HG03060 (cell line): ENCODE results near the gene PSME1.

Experiments used
- ATAC-seq: cut with Tn5 transposase; IDR thresholded peaks from one replicate; pipeline ENCODE4 v1.9.1; 2021; ENCODE audit warnings: low read depth, moderate number of reproducible peaks; ENCODE audit not compliant: unreplicated experiment

Gene PSME1

GRCh38 chr14:24185026-24185425 is 49.0 kb downstream of the PSME1 start:
- no peak for ATAC-seq

- ATAC-seq = no peak
Observed at GRCh38 chr14:24185741-24186140, 49.7 kb downstream of the PSME1 start.

- no peak for ATAC-seq
Observed at GRCh38 chr14:24186831-24187538, 51.0 kb downstream of the PSME1 start.

GRCh38 chr14:24187539-24187915 is 51.5 kb downstream of the PSME1 start:
- no peak for ATAC-seq
